AG04450 (cell line): Measurements from ENCODE around the gene SNED1. TPM values are rescaled to one million over a fixed set of nuclear protein-coding genes. Genes with fewer than 3 reads are reported as not detected.
"Not testable (repeated sequence)": the region's sequence is repeated elsewhere in the genome, so short reads cannot be mapped to it uniquely, and the experiment has no call there.

Source experiments
- CTCF ChIA-PET: fragments of 300-600, 350-600 bp; formaldehyde crosslinking; extraction: SDS; loops from one replicate; lab custom pipeline; 2022; ENCODE audit warnings: antibody characterized with exemption, inconsistent platforms; lab: Charles Lee
- POLR2A ChIA-PET: fragments of 350-600 bp; formaldehyde crosslinking; extraction: SDS; loops from one replicate; lab custom pipeline; 2021; ENCODE audit warnings: antibody characterized with exemption, inconsistent platforms; lab: Yijun Ruan, JAX
- DNase-seq: peaks from one replicate; pipeline ENCODE4 v3.0.0-alpha.2; 2011; ENCODE audit warnings: low read depth, low spot score
- H3K27ac ChIP-seq: one replicate; pipeline ENCODE4 v1.5.1; 2012; ENCODE audit warnings: low read depth, low read length, control low read depth
- H3K27me3 ChIP-seq: one replicate; pipeline ENCODE4 v1.6.0; 2012; ENCODE audit warnings: low read length; ENCODE audit not compliant: control insufficient read depth, insufficient read depth
- H3K4me3 ChIP-seq: 2 replicates; pipeline ENCODE4 v1.5.1; 2011; ENCODE audit warnings: mild to moderate bottlenecking, low read depth, low read length, control low read depth
- H3K9me3 ChIP-seq: 2 replicates; pipeline ENCODE4 v1.5.1; 2012; ENCODE audit warnings: low read length; ENCODE audit not compliant: control insufficient read depth, insufficient read depth
- CTCF ChIP-seq: IDR thresholded peaks from 2 replicates; pipeline ENCODE4 v1.5.1; 2011; ENCODE audit warnings: low read depth, low read length, control low read depth, inconsistent platforms
- polyA plus RNA-seq: library from polyadenylated mRNA; depleted of rRNA; stranded (reverse); fragments of >200 nt; gene quantifications from 2 replicates; pipeline ENCODE4 v1.2.3, GENCODE V29; 2011

SNED1 gene
- polyA plus RNA-seq, 1 experiment, result 1.6 TPM

- peaks cover 33% of the 10 kb centered on the region for H3K27me3 ChIP-seq
- H3K4me3 ChIP-seq, result no peak overlapping the region
- POLR2A ChIA-PET, result no interaction called here
- no peak for DNase-seq
- no peak for TF ChIP-seq CTCF
- H3K27ac ChIP-seq, result no peak overlapping the region
- H3K9me3 ChIP-seq, result peaks cover 17% of the 10 kb centered on the region
- CTCF ChIA-PET, result no interaction called here
Measured at GRCh38 chr2:240970816-240971215, 27.6 kb upstream of the SNED1 start.

GRCh38 chr2:240972201-240972600 is 26.2 kb upstream of the SNED1 start:
- TF ChIP-seq CTCF, result no peak
- H3K9me3 ChIP-seq, result peaks cover 17% of the 10 kb centered on the region
- ChIA-PET POLR2A (no interaction called here), CTCF (interaction anchor here (0.7 to 1.0 kb wide), 2 partner anchors 10 to 11 kb away, joined by 3 read pairs; no protein-coding TSS in a partner anchor)
- no peak overlapping the region for H3K4me3 ChIP-seq
- DNase-seq, result no peak
- no peak overlapping the region for H3K27ac ChIP-seq
- H3K27me3 ChIP-seq, result peaks cover 35% of the 10 kb centered on the region

- ChIA-PET CTCF (interaction anchor here (0.7 to 1.5 kb wide), 2 partner anchors 9 to 10 kb away, joined by 3 to 7 read pairs; no protein-coding TSS in a partner anchor), POLR2A (no interaction called here)
- H3K27me3 ChIP-seq, result peaks cover 35% of the 10 kb centered on the region
- no peak for TF ChIP-seq CTCF
- DNase-seq, result no peak
- H3K27ac ChIP-seq, result no peak overlapping the region
- peaks cover 17% of the 10 kb centered on the region for H3K9me3 ChIP-seq
- no peak overlapping the region for H3K4me3 ChIP-seq
Measured at GRCh38 chr2:240972636-240973521, 25.5 kb upstream of the SNED1 start.

GRCh38 chr2:240974771-240975572 is 23.4 kb upstream of the SNED1 start:
- DNase-seq, result no peak
- TF ChIP-seq CTCF, result no peak
- Histone ChIP-seq H3K27ac (no peak overlapping the region), H3K9me3 (peaks cover 17% of the 10 kb centered on the region), H3K4me3 (no peak overlapping the region), H3K27me3 (peaks cover 35% of the 10 kb centered on the region)
- CTCF ChIA-PET, result no interaction called here
- POLR2A ChIA-PET, result interaction anchor here (0.7 kb wide), 1 partner anchor 390 kb away, joined by 3 read pairs; no protein-coding TSS in a partner anchor

- H3K27ac ChIP-seq, H3K4me3 ChIP-seq, POLR2A ChIA-PET, DNase-seq, CTCF ChIA-PET, H3K9me3 ChIP-seq: not testable (repeated sequence)
- peaks cover 28% of the 10 kb centered on the region for H3K27me3 ChIP-seq
Measured at GRCh38 chr2:240975903-240976302, 22.5 kb upstream of the SNED1 start.
